Measurements from ENCODE around the gene CALB2. TPM values are rescaled to one million over a fixed set of nuclear protein-coding genes. Genes with fewer than 3 reads are reported as not detected.

Gene CALB2
- total RNA-seq, 2 experiments from 2014 or later, result not detected

GRCh38 chr16:71384073-71384724, 25.7 kb downstream of the CALB2 start:
- no peak for ATAC-seq (ENCODE audit: low read depth)
- Mint-ChIP-seq H3K9me3 (peaks cover 3% of the 10 kb centered on the region), H3K27me3 (peaks cover 20% of the 10 kb centered on the region), H3K27ac (peak overlapping the region; percentile 50), H3K4me1 (peaks cover 12% of the 10 kb centered on the region), H3K36me3 (no peaks in the 10 kb centered on the region), H3K4me3 (no peak overlapping the region)
- no peak for DNase-seq
- POLR2A ChIA-PET, result no interaction called here

GRCh38 chr16:71387045-71387871, 28.7 kb downstream of the CALB2 start:
- no peak for ATAC-seq (ENCODE audit: low read depth)
- H3K27me3 Mint-ChIP-seq, result peaks cover 22% of the 10 kb centered on the region
- no peak overlapping the region for H3K27ac Mint-ChIP-seq
- peaks cover 3% of the 10 kb centered on the region for H3K9me3 Mint-ChIP-seq
- no peaks in the 10 kb centered on the region for H3K36me3 Mint-ChIP-seq
- H3K4me3 Mint-ChIP-seq, result no peak overlapping the region
- POLR2A ChIA-PET, result no interaction called here
- peaks cover 12% of the 10 kb centered on the region for H3K4me1 Mint-ChIP-seq
- DNase-seq, result no peak

GRCh38 chr16:71389330-71389729, 30.8 kb downstream of the CALB2 start:
- H3K4me3 Mint-ChIP-seq, result no peak overlapping the region
- H3K4me1 Mint-ChIP-seq, result peaks cover 8% of the 10 kb centered on the region
- H3K36me3 Mint-ChIP-seq, result no peaks in the 10 kb centered on the region
- H3K27ac Mint-ChIP-seq, result no peak overlapping the region
- peaks cover 3% of the 10 kb centered on the region for H3K9me3 Mint-ChIP-seq
- no peak for ATAC-seq (ENCODE audit: low read depth)
- DNase-seq, result no peak
- H3K27me3 Mint-ChIP-seq, result peaks cover 22% of the 10 kb centered on the region
- POLR2A ChIA-PET, result no interaction called here

- no peak overlapping the region for H3K4me3 Mint-ChIP-seq
- no peaks in the 10 kb centered on the region for H3K36me3 Mint-ChIP-seq
- H3K27me3 Mint-ChIP-seq, result peaks cover 7% of the 10 kb centered on the region
- H3K27ac Mint-ChIP-seq, result no peak overlapping the region
- H3K9me3 Mint-ChIP-seq, result no peaks in the 10 kb centered on the region
- no peaks in the 10 kb centered on the region for H3K4me1 Mint-ChIP-seq
- POLR2A ChIA-PET, result no interaction called here
- DNase-seq, result no peak
- ATAC-seq (ENCODE audit: low read depth), result no peak
Observed at GRCh38 chr16:71396594-71396993, 38.1 kb downstream of the CALB2 start.

- peaks cover 8% of the 10 kb centered on the region for H3K27me3 Mint-ChIP-seq
- DNase-seq, result no peak
- ATAC-seq (ENCODE audit: low read depth), result no peak
- peaks cover 1% of the 10 kb centered on the region for H3K9me3 Mint-ChIP-seq
- POLR2A ChIA-PET, result no interaction called here
- no peaks in the 10 kb centered on the region for H3K4me1 Mint-ChIP-seq
- H3K36me3 Mint-ChIP-seq, result no peaks in the 10 kb centered on the region
- H3K27ac Mint-ChIP-seq, result no peak overlapping the region
- no peak overlapping the region for H3K4me3 Mint-ChIP-seq
Observed at GRCh38 chr16:71399801-71400563, 41.5 kb downstream of the CALB2 start.

GRCh38 chr16:71402007-71402406, 43.5 kb downstream of the CALB2 start:
- ATAC-seq (ENCODE audit: low read depth) (no peak), DNase-seq (no peak)
- H3K27ac Mint-ChIP-seq, result no peak overlapping the region
- H3K4me1 Mint-ChIP-seq, result peaks cover 9% of the 10 kb centered on the region
- POLR2A ChIA-PET, result no interaction called here
- H3K36me3 Mint-ChIP-seq, result no peaks in the 10 kb centered on the region
- peaks cover 1% of the 10 kb centered on the region for H3K9me3 Mint-ChIP-seq
- no peak overlapping the region for H3K4me3 Mint-ChIP-seq
- peaks cover 16% of the 10 kb centered on the region for H3K27me3 Mint-ChIP-seq

GRCh38 chr16:71402674-71403073, 44.2 kb downstream of the CALB2 start:
- DNase-seq (no peak), ATAC-seq (ENCODE audit: low read depth) (no peak)
- H3K27me3 Mint-ChIP-seq, result peaks cover 22% of the 10 kb centered on the region
- H3K36me3 Mint-ChIP-seq, result no peaks in the 10 kb centered on the region
- H3K9me3 Mint-ChIP-seq, result peaks cover 1% of the 10 kb centered on the region
- POLR2A ChIA-PET, result no interaction called here
- H3K4me1 Mint-ChIP-seq, result peaks cover 13% of the 10 kb centered on the region
- H3K4me3 Mint-ChIP-seq, result no peak overlapping the region
- H3K27ac Mint-ChIP-seq, result no peak overlapping the region

GRCh38 chr16:71404364-71404763, 45.8 kb downstream of the CALB2 start:
- peaks cover 16% of the 10 kb centered on the region for H3K4me1 Mint-ChIP-seq
- POLR2A ChIA-PET, result no interaction called here
- peaks cover 1% of the 10 kb centered on the region for H3K9me3 Mint-ChIP-seq
- H3K36me3 Mint-ChIP-seq, result no peaks in the 10 kb centered on the region
- H3K4me3 Mint-ChIP-seq, result no peak overlapping the region
- no peak for ATAC-seq (ENCODE audit: low read depth)
- peaks cover 32% of the 10 kb centered on the region for H3K27me3 Mint-ChIP-seq
- H3K27ac Mint-ChIP-seq, result no peak overlapping the region
- no peak for DNase-seq

GRCh38 chr16:71406316-71406715, 47.8 kb downstream of the CALB2 start:
- no peak for ATAC-seq (ENCODE audit: low read depth)
- H3K9me3 Mint-ChIP-seq, result peaks cover 1% of the 10 kb centered on the region
- H3K36me3 Mint-ChIP-seq, result no peaks in the 10 kb centered on the region
- peaks cover 33% of the 10 kb centered on the region for H3K27me3 Mint-ChIP-seq
- peaks cover 16% of the 10 kb centered on the region for H3K4me1 Mint-ChIP-seq
- H3K4me3 Mint-ChIP-seq, result no peak overlapping the region
- POLR2A ChIA-PET, result no interaction called here
- no peak overlapping the region for H3K27ac Mint-ChIP-seq
- no peak for DNase-seq

- peaks cover 1% of the 10 kb centered on the region for H3K9me3 Mint-ChIP-seq
- no peak overlapping the region for H3K4me3 Mint-ChIP-seq
- ATAC-seq (ENCODE audit: low read depth) (no peak), DNase-seq (no peak)
- H3K36me3 Mint-ChIP-seq, result no peaks in the 10 kb centered on the region
- peaks cover 16% of the 10 kb centered on the region for H3K4me1 Mint-ChIP-seq
- H3K27ac Mint-ChIP-seq, result no peak overlapping the region
- POLR2A ChIA-PET, result no interaction called here
- H3K27me3 Mint-ChIP-seq, result peaks cover 37% of the 10 kb centered on the region
Observed at GRCh38 chr16:71406724-71407123, 48.2 kb downstream of the CALB2 start.

- POLR2A ChIA-PET, result no interaction called here
- Mint-ChIP-seq H3K9me3 (peaks cover 1% of the 10 kb centered on the region), H3K36me3 (no peaks in the 10 kb centered on the region), H3K4me1 (peaks cover 17% of the 10 kb centered on the region), H3K4me3 (no peak overlapping the region), H3K27ac (no peak overlapping the region), H3K27me3 (peaks cover 35% of the 10 kb centered on the region)
- ATAC-seq (ENCODE audit: low read depth), result no peak
- DNase-seq, result no peak
Observed at GRCh38 chr16:71407731-71408130, 49.2 kb downstream of the CALB2 start.

GRCh38 chr16:71408536-71408935, 50.0 kb downstream of the CALB2 start:
- Mint-ChIP-seq H3K36me3 (no peaks in the 10 kb centered on the region), H3K4me3 (no peak overlapping the region), H3K27ac (no peak overlapping the region), H3K9me3 (peaks cover 1% of the 10 kb centered on the region), H3K4me1 (peaks cover 19% of the 10 kb centered on the region), H3K27me3 (peaks cover 35% of the 10 kb centered on the region)
- no peak for ATAC-seq (ENCODE audit: low read depth)
- POLR2A ChIA-PET, result no interaction called here
- no peak for DNase-seq

- Mint-ChIP-seq H3K36me3 (no peaks in the 10 kb centered on the region), H3K27ac (no peak overlapping the region), H3K9me3 (peaks cover under 1% of the 10 kb centered on the region), H3K4me3 (no peak overlapping the region), H3K27me3 (peaks cover 35% of the 10 kb centered on the region), H3K4me1 (peaks cover 19% of the 10 kb centered on the region)
- no peak for DNase-seq
- no peak for ATAC-seq (ENCODE audit: low read depth)
- POLR2A ChIA-PET, result no interaction called here
Observed at GRCh38 chr16:71409011-71409775, 50.7 kb downstream of the CALB2 start.
